CD4-positive, alpha-beta T cell treated with Interferon gamma for 1 hour (primary cell): ENCODE results near the gene TMEM120A.

ENCODE experiments used
- DNase-seq: peaks from one replicate; pipeline ENCODE4 v3.0.0-alpha.2; 2020

The TMEM120A gene

GRCh38 chr7:75953931-75954330, 40.5 kb downstream of the TMEM120A start:
- no peak for DNase-seq

- DNase-seq: no peak
Measured at GRCh38 chr7:75953431-75953830, 41.0 kb downstream of the TMEM120A start.

DNA sequence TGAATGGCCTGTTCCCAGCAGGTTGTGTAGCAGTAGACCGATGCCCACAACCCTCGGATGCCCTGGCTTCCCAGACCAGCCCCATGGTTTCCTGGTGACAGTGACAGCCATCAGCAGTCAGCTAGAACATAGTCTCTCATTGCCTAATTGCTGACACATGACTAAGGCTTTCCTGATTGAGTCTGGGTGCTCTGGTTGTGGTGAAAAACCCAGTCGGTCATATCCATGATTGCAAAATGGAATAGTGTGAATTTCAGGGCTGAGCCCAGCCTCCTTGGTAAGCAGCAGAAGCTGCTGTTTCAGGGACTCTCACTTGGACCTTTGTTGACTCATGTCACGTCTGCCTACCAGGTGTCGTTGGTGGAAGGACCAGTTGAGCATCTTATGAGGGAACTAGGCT, 42.9 kb downstream of the TMEM120A start:
- peak; percentile 64 for DNase-seq

DNA sequence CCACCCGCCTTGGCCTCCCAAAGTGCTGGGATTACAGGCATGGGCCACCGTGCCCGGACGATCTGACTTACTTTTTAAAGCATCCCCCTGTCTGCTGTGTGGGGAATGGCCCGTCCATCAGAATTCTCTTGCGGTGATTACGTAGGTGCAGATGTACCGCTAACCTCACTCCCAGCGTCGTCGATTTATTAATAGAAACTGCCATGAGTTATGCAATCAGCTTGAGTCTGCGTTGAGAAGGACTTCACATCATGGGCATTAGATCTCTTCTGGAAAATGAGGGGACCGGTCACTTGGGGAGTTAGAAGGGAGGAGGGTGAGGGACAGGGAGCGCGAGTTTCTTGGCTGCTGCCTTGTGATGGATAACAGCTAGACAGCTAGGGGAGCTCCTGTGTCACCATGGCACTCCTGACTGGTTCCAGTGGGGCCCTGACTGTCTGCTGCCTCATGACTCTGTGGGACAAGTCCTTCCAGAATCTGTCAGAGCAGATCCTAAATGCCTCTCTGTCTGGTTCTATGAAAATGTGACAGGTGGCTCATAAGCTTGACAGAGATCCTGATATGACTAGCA, 44.2 kb downstream of the TMEM120A start:
- no peak for DNase-seq

GRCh38 chr7:75948179-75948578, 46.2 kb downstream of the TMEM120A start:
- no peak for DNase-seq

DNA sequence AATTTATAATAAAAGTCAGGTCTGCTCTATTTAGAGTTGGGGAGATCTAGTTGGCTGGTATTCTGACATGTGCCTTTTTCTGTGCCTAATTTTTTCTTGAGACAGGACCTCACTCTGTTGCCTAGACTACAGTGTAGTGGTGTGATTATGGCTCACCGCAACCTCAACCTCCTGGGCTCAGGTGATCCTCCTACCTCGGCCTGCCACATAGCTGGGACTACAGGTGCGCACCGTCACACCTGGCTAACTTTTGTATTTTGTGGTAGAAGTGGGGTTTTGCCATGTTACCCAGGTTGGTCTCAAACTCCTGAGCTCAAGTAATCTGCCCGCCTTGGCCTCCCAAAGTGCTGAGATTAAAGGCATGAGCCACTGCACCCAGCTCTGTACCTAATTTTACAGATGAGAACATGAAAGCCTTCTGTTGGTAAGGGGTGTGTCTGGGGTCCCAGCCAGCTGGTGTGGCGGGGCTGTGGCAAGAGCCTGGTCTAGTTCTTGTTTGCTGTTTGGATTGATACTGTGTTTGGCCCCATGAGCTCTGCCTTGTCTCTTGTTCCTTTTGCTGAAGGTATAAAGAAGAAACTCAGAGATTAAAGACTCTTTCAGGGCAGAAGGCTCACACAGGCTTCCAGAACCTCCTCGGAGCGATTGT, 48.1 kb downstream of the TMEM120A start:
- DNase-seq: no peak

DNA sequence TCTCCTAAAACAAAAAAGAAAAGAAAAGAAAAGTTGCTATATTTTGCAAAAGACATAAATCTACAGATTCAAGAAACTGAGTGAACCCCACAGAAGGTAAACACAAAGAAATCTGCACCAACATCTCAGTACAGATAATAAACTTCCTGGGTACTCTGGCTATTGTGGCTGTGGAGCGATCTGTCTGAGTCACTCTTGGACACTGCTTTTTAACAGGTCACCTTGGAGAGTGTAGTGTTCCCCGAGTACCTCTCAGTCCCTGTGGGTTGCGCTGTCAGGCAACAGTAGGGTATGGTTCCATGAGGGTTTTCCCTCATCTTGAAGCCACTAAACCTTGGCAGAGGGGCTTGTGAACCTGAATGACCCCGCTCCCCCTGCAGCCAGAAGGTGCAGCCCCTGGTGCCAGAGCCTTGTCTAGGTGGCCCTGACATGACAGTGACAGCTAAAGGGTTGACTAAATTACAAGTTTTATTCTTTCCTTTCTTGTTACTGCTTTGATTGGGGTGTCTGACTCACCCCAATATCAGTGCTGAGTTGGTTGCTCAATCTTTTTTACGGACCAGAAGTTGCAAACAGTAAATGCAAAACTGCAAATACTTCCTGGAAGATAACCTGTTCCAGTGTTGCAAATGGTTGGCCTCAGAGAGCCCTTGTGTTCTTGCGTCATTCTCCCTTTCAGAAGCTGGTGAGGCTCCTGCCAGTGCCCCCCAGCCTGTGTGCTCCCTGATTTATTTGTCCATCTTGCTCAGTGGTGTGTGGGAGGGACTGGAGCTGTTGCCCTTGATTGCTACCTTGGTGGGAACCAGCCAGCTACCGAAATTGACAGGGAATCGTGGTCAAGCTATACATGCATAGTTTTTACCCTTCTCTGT, 48.9 kb downstream of the TMEM120A start:
- DNase-seq: no peak

DNA sequence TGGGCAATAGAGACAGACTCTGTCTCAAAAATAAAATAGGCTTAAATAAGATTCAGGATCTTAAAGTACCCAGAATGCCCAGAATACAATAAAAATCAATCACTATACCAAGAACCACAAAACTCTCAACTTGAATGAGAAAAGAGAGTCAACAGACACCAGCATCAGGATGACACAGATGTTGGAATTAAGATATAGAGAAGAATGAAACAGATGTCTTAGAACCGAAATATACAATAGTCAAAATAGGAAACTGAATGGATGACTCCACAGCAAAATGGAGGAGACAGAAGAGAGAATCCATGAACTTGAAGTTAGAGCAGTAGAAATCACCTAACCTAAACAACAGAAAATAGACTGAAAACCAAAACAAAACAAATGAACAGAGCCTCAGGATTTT, 49.9 kb downstream of the TMEM120A start:
- no peak for DNase-seq

DNA sequence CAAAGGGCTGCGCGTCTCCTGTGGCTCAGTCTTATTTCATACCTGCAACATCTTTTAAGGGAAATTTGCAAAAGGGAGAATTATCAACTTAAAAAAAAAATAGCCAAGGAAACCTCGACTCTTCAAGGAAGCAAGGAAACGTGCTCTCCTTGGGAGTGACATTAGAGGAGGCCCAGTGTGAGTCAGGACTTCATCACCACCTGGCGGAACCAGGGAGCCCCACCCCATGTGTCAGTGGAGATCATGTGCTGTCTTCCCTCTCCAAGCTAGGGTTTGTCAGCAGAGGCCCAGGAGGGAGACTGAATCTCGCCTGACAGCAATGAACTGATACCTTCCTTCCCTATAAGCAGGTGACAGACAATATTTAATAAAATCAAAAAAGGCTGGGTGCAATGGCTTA, 50.5 kb downstream of the TMEM120A start:
- no peak for DNase-seq

GRCh38 chr7:75938921-75939320, 55.5 kb downstream of the TMEM120A start:
- no peak for DNase-seq

GRCh38 chr7:75937958-75938786, 56.2 kb downstream of the TMEM120A start:
- peak; percentile 42 for DNase-seq
